ENCODE measurements around the gene SPINK4.
A peak's percentile ranks its signal among the peaks of the same experiment; 100 is the strongest.

Gene SPINK4

DNA sequence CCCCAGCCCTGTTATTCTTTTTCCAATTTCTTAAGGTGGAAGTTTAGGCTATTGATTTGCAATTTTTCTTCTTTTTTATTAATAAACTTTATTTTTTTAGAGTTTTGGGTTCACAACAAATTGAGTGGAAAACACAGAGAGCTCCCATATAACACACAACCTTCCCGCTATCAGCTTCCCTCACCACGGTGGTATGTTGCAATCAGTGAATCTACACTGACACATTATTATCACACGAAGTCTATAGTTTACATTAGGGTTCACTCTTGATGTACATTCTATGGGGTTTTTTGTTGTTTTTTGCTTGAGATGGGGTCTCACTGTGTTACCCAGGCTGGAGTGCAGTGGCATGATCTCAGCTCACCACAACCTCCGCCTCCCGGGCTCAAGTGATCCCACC, 45.5 kb downstream of the SPINK4 start:
- Histone ChIP-seq H3K4me1 (ENCODE audit: insufficient read depth, low read length) (no peaks in the 10 kb centered on the region), H3K36me3 (ENCODE audit: insufficient read depth, low read length) (peaks cover 25% of the 10 kb centered on the region)
- WGBS: 93% methylated on average over 4 of the region's 5 CpGs

DNA sequence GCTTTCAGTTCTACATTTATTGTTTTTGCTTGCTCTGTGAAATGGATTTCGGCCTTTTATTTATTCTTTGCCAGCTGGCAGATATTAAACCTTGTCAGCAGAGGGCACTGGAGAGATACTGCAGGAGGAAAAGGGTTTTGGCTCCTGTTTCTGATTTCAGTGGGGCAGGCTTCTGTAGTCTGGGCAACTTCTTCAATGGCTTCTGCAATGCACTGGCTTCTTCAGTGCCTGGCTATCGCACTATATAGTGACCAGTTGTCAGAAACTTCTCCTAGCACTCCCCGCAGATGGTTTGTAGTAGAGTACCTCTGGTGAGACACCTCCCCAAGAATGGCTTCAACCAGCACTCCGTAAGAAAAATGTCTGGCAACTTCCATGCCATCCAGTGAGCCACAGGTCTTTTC, 47.1 kb downstream of the SPINK4 start:
- WGBS: 84% methylated on average over 4 of the region's 4 CpGs
- H3K36me3 ChIP-seq (ENCODE audit: insufficient read depth, low read length): peaks cover 13% of the 10 kb centered on the region
- H3K9ac ChIP-seq (ENCODE audit: low read depth, low read length): no peak overlapping the region
- H3K27ac ChIP-seq (ENCODE audit: low read depth, low read length): peak overlapping the region; percentile 23; the same call in 1 of the 2 replicates
- H3K4me3 ChIP-seq (ENCODE audit: low read length): no peak overlapping the region
- H3K4me1 ChIP-seq (ENCODE audit: insufficient read depth, low read length): no peaks in the 10 kb centered on the region; the same call in 1 of the 2 replicates
- no peaks in the 10 kb centered on the region for H3K27me3 ChIP-seq (ENCODE audit: insufficient read depth, low read length)
- H3K9me3 ChIP-seq (ENCODE audit: insufficient read depth, low read depth, low read length): no peaks in the 10 kb centered on the region

More for the DNA sequence above, 45.5 kb downstream of the SPINK4 start:
- no peaks in the 10 kb centered on the region for H3K27me3 ChIP-seq (ENCODE audit: insufficient read depth, low read length)
- no peak overlapping the region for H3K4me3 ChIP-seq (ENCODE audit: low read length)
- no peak overlapping the region for H3K27ac ChIP-seq (ENCODE audit: low read depth, low read length)
- H3K9ac ChIP-seq (ENCODE audit: low read depth, low read length): no peak overlapping the region
- H3K9me3 ChIP-seq (ENCODE audit: insufficient read depth, low read depth, low read length): no peaks in the 10 kb centered on the region

DNA sequence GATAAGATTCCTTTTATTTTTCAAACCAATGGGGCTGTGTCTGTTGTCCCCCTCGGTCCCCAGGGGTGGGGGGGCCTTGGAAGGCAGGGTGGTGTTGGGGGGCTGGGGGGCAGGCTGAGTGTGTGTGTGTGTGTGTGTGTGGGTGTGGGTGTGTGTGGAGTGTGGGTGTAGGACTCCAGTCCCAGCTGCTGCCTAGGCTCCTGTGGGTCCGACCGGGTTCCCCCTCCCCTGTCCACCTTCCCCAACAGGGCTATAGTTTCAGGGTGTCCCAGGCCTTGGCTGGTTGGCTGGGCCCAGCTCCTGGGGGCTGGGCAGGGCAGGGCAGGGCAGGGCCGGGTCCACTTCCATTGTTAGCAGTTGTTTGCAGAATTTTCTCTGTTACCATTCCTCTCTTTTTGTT, 48.3 kb downstream of the SPINK4 start:
- no peaks in the 10 kb centered on the region; the same call in 1 of the 2 replicates for H3K4me1 ChIP-seq (ENCODE audit: insufficient read depth, low read length)

DNA sequence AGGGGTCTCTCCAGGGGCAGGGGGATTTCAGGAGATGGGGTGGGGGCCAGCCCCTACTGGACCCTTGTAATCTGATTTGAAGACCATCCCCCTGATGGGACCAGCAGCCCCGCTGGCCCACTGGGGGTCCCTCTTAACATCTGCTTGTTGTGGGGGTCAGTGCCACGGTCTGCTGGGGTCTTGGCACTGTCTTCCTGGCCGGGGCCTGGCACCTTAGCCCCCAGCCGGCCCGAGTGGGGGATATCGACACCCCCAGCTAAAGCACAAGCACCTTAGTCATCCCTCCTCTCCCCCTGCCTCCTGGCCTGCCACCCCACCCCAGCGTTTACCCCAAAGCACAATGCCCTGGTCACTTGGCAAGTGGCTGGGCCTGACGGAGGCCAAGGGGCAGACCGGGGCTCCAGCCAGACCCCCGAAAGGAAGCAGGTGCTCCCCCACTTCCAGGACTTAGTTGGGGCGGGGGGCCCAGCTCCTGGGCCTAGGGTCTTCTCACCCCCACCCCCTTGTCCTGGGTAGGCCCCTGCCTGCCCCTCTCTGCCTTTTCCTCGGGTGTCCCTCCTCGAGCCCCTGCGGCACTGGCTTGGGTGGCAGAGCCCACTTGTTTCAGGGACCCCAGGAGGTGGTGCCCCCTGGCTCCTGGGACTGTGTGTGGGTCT, 49.0 kb downstream of the SPINK4 start:
- no peaks in the 10 kb centered on the region for H3K9me3 ChIP-seq (ENCODE audit: insufficient read depth, low read depth, low read length)
- no peak overlapping the region for H3K4me3 ChIP-seq (ENCODE audit: low read length)
- peak overlapping the region; percentile 93 for H3K27ac ChIP-seq (ENCODE audit: low read depth, low read length)
- H3K4me1 ChIP-seq (ENCODE audit: insufficient read depth, low read length): no peaks in the 10 kb centered on the region; the same call in 1 of the 2 replicates
- H3K36me3 ChIP-seq (ENCODE audit: insufficient read depth, low read length): peaks cover 23% of the 10 kb centered on the region
- no peaks in the 10 kb centered on the region for H3K27me3 ChIP-seq (ENCODE audit: insufficient read depth, low read length)
- no peak overlapping the region for H3K9ac ChIP-seq (ENCODE audit: low read depth, low read length)
- 92% methylated on average over 14 of the region's 14 CpGs for WGBS

More for the DNA sequence above, 48.3 kb downstream of the SPINK4 start:
- H3K4me3 ChIP-seq (ENCODE audit: low read length): no peak overlapping the region
- H3K9me3 ChIP-seq (ENCODE audit: insufficient read depth, low read depth, low read length): no peaks in the 10 kb centered on the region
- peaks cover 15% of the 10 kb centered on the region for H3K36me3 ChIP-seq (ENCODE audit: insufficient read depth, low read length)
- H3K27ac ChIP-seq (ENCODE audit: low read depth, low read length): no peak overlapping the region
- WGBS: 72% methylated on average over 2 of the region's 4 CpGs
- no peak overlapping the region for H3K9ac ChIP-seq (ENCODE audit: low read depth, low read length)
- H3K27me3 ChIP-seq (ENCODE audit: insufficient read depth, low read length): no peaks in the 10 kb centered on the region

DNA sequence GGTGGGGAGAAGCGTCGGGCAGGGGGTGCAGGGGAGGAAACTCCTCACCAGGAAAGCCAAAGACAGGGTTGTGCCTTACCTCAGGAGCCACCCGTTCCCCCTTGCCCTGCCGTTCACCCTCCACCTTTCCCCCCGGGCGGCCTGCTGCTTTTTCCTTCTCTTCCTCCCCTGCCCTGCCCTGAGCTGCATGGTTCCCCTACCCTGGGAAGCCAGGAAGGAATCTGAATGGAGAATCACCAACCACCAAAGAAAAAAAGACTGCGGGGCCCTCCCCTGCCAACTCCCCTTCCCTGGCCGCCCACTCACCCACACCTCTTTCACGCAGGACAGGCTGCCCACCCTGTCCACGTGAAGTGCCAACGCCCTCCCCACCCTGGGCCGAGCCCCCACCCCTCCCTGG, 49.5 kb downstream of the SPINK4 start:
- peak overlapping the region; percentile 96 for H3K9ac ChIP-seq (ENCODE audit: low read depth, low read length)
- peak overlapping the region; percentile 82 for H3K4me3 ChIP-seq (ENCODE audit: low read length)
- H3K36me3 ChIP-seq (ENCODE audit: insufficient read depth, low read length): peaks cover 28% of the 10 kb centered on the region
- H3K27me3 ChIP-seq (ENCODE audit: insufficient read depth, low read length): no peaks in the 10 kb centered on the region
- WGBS: 41% methylated on average over 7 of the region's 12 CpGs
- peak overlapping the region; percentile 93 for H3K27ac ChIP-seq (ENCODE audit: low read depth, low read length)
- H3K9me3 ChIP-seq (ENCODE audit: insufficient read depth, low read depth, low read length): no peaks in the 10 kb centered on the region
- no peaks in the 10 kb centered on the region; the same call in 1 of the 2 replicates for H3K4me1 ChIP-seq (ENCODE audit: insufficient read depth, low read length)

DNA sequence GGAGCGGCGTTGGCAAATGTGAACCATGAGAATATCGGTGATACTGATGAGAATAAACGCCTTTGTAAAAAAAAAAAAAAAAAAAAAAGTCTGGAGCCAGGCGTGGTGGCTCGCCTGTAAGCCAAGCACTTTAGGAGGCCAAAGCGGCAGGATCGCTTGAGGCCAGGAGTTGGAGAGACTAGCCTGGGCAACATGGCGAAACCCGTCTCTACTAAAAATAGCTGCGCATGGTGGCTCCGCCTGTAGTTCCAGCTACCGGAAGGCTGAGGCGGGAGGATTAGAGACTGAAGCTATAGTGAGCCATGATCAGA, 49.9 kb downstream of the SPINK4 start:
- Histone ChIP-seq H3K36me3 (ENCODE audit: insufficient read depth, low read length) (peaks cover 32% of the 10 kb centered on the region), H3K27ac (ENCODE audit: low read depth, low read length) (peak overlapping the region; percentile 93), H3K4me1 (ENCODE audit: insufficient read depth, low read length) (no peaks in the 10 kb centered on the region; the same call in 1 of the 2 replicates), H3K9me3 (ENCODE audit: insufficient read depth, low read depth, low read length) (no peaks in the 10 kb centered on the region), H3K27me3 (ENCODE audit: insufficient read depth, low read length) (no peaks in the 10 kb centered on the region), H3K9ac (ENCODE audit: low read depth, low read length) (peak overlapping the region; percentile 96), H3K4me3 (ENCODE audit: low read length) (peak overlapping the region; percentile 82)
- WGBS: 2% methylated on average over 14 of the region's 14 CpGs

DNA sequence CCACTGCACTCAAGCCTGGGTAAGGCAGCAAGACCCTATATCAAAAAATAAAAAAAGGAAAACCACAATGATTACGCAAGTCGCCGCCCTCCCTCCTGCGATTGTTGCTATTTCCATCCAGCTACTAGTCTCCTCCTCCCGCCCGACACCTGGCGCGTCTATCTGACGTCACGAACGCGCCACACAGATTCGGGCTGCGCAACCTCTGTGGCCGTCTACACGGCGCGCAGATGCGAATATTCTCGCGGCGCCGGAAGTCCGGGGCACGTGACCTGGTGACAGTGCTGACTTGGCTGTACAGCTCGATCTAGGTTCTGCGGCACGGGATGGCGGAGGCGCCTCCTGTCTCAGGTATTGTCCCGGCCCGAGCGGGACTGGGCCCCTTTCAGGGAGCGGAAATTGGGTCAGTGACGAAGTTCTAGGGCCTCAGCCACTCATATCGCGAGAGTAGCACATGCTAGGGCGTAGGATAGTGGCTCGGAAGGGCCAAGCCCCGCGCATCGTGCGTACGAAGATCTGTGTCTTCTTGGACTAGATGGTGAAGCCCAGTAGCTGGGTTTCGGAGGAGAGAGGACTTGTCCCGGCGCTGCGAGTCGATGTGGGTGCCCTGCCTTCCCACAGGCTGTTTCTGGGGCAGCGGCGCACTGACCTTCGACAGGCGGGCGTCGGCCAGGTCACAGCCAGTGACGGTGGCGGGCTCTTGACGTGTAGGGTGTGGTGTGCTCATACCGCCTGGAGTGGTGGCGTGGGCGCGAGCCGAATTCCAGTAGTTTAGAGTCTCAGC, 50.5 kb downstream of the SPINK4 start, which contains the start of gene NFX1:
NFX1 (plus strand) TSS at position 270 of the 784 bp plus-strand sequence; CDS start at position 327, 57 bp downstream.
- Histone ChIP-seq H3K27ac (ENCODE audit: low read depth, low read length) (peak within 1 kb of the TSS; percentile 93), H3K9ac (ENCODE audit: low read depth, low read length) (peak within 1 kb of the TSS; percentile 96), H3K9me3 (ENCODE audit: insufficient read depth, low read depth, low read length) (no peaks in the 10 kb centered on the region), H3K4me1 (ENCODE audit: insufficient read depth, low read length) (no peaks in the 10 kb centered on the region; the same call in 1 of the 2 replicates), H3K4me3 (ENCODE audit: low read length) (peak within 1 kb of the TSS; percentile 82), H3K27me3 (ENCODE audit: insufficient read depth, low read length) (no peaks in the 10 kb centered on the region), H3K36me3 (ENCODE audit: insufficient read depth, low read length) (peaks cover 37% of the 10 kb centered on the region)
- WGBS: under 1% methylated on average over 63 of the region's 63 CpGs

DNA sequence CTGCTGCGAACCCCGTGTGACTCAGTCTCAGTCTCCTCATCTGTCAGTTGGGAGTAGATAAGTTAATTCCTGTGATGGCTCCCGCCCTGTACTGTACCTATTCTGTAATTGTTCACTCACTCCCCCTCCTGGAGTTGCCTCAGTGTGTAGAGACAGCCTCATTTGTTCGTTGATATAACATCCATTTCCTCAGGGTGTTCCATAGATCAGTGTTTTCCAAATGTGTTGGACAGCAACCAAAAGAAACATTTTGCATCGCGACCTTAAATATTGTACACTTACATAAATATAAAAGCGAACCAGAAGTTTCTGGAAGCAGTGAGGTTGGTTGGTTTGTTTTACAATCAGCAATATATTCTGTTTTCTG, 51.0 kb downstream of the SPINK4 start:
- Histone ChIP-seq H3K4me1 (ENCODE audit: insufficient read depth, low read length) (no peaks in the 10 kb centered on the region; the same call in 1 of the 2 replicates), H3K4me3 (ENCODE audit: low read length) (peak overlapping the region; percentile 82), H3K27ac (ENCODE audit: low read depth, low read length) (no peak overlapping the region; the same call in 1 of the 2 replicates), H3K36me3 (ENCODE audit: insufficient read depth, low read length) (peaks cover 43% of the 10 kb centered on the region), H3K27me3 (ENCODE audit: insufficient read depth, low read length) (no peaks in the 10 kb centered on the region), H3K9me3 (ENCODE audit: insufficient read depth, low read depth, low read length) (no peaks in the 10 kb centered on the region), H3K9ac (ENCODE audit: low read depth, low read length) (peak overlapping the region; percentile 96)
- WGBS: 2% methylated on average over 4 of the region's 7 CpGs

DNA sequence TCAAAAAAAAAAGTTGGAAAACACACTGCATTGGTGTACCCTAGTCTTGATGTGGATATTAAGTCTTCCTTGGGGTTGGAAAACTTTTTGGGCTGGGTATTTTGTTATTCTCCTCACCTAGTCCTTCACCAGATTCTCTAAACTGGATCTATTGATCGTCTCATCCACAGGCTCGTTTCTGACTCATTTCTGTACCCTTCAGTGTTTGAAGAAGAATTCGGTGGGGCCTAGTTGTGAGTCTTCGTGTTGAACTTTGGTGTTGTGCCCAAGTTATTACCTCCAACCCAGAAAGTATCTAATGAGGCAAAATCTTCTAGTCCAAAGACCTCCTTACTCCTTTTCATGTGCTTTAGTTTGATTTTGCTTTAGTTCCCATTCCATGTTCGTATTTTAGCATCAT, 51.9 kb downstream of the SPINK4 start:
- H3K9ac ChIP-seq (ENCODE audit: low read depth, low read length): no peak overlapping the region
- peaks cover 52% of the 10 kb centered on the region for H3K36me3 ChIP-seq (ENCODE audit: insufficient read depth, low read length)
- WGBS: 98% methylated on average over 5 of the region's 5 CpGs
- no peaks in the 10 kb centered on the region for H3K9me3 ChIP-seq (ENCODE audit: insufficient read depth, low read depth, low read length)
- no peaks in the 10 kb centered on the region for H3K27me3 ChIP-seq (ENCODE audit: insufficient read depth, low read length)
- H3K27ac ChIP-seq (ENCODE audit: low read depth, low read length): no peak overlapping the region
- H3K4me1 ChIP-seq (ENCODE audit: insufficient read depth, low read length): no peaks in the 10 kb centered on the region; the same call in 1 of the 2 replicates
- H3K4me3 ChIP-seq (ENCODE audit: low read length): no peak overlapping the region

DNA sequence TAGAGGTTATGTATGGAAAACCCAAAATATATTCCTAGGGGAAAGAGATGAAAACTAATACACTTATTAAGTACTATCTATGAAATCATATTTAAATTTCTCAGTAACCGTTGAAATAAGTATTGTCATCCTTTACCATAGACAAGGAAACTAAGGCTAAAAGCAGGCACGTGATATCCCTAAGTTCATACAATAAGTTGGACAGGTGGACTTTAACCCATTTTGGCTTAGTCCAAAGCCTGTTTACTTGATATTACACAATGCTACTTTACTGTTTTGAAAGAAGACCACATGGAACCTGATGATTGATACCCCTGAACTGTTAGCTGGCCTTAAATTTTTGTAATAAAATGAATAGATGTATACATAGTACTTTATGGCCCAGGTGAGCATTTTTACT, 53.8 kb downstream of the SPINK4 start:
- H3K4me1 ChIP-seq (ENCODE audit: insufficient read depth, low read length): no peaks in the 10 kb centered on the region; the same call in 1 of the 2 replicates
- no peak overlapping the region for H3K9ac ChIP-seq (ENCODE audit: low read depth, low read length)
- H3K27ac ChIP-seq (ENCODE audit: low read depth, low read length): no peak overlapping the region
- no peak overlapping the region for H3K4me3 ChIP-seq (ENCODE audit: low read length)
- H3K9me3 ChIP-seq (ENCODE audit: insufficient read depth, low read depth, low read length): no peaks in the 10 kb centered on the region
- 96% methylated on average over 2 of the region's 2 CpGs for WGBS
- peaks cover 71% of the 10 kb centered on the region for H3K36me3 ChIP-seq (ENCODE audit: insufficient read depth, low read length)
- no peaks in the 10 kb centered on the region for H3K27me3 ChIP-seq (ENCODE audit: insufficient read depth, low read length)

DNA sequence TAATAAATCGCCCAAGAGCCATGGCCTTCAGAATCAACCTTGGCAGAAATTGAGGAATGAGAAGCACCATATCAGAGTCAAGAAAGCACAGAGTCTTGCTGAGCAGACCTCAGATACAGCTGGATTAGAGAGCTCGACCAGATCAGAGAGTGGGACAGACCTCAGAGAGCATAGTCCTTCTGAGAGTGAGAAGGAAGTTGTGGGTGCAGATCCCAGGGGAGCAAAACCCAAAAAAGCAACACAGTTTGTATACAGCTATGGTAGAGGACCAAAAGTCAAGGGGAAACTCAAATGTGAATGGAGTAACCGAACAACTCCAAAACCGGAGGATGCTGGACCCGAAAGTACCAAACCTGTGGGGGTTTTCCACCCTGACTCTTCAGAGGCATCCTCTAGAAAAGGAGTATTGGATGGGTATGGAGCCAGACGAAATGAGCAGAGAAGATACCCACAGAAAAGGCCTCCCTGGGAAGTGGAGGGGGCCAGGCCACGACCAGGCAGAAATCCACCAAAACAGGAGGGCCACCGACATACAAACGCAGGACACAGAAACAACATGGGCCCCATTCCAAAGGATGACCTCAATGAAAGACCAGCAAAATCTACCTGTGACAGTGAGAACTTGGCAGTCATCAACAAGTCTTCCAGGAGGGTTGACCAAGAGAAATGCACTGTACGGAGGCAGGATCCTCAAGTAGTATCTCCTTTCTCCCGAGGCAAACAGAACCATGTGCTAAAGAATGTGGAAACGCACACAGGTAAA, 54.9 kb downstream of the SPINK4 start:
- Histone ChIP-seq H3K27me3 (ENCODE audit: insufficient read depth, low read length) (no peaks in the 10 kb centered on the region), H3K9ac (ENCODE audit: low read depth, low read length) (no peak overlapping the region), H3K27ac (ENCODE audit: low read depth, low read length) (no peak overlapping the region), H3K4me1 (ENCODE audit: insufficient read depth, low read length) (no peaks in the 10 kb centered on the region; the same call in 1 of the 2 replicates), H3K36me3 (ENCODE audit: insufficient read depth, low read length) (peaks cover 81% of the 10 kb centered on the region), H3K9me3 (ENCODE audit: insufficient read depth, low read depth, low read length) (no peaks in the 10 kb centered on the region), H3K4me3 (ENCODE audit: low read length) (no peak overlapping the region)
- WGBS: 93% methylated on average over 11 of the region's 12 CpGs

Data from HUES64 (cell line).